ENCODE results near the gene COL23A1. TPM values are rescaled to one million over a fixed set of nuclear protein-coding genes. Genes with fewer than 3 reads are reported as not detected.

COL23A1 gene
- total RNA-seq, 1 donor from 2014 or later: 2.0 TPM

DNA sequence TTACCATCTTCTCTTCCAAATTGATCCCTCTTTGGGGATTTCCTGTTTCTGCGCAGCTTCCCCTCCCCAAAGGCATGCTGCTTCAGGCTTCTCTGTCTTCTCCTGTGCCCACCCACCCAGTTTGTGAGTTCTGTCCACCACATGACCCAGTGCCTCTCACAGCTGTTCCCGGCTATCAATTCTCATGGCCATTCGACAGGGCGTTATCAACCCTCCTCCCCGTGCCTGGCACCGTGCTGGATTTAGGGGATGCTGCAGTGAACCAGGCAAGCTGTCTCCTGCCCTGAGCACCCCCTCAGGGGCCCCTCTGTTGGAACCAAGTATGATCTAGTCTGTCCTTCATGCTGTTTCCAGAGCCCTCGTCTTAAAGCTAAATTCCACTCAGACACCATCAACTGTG, 38.7 kb downstream of the COL23A1 start:
- no peak overlapping the region for H3K27ac ChIP-seq
- H3K4me3 ChIP-seq: no peak overlapping the region
- no peak for DNase-seq
- no peaks in the 10 kb centered on the region for H3K9me3 ChIP-seq
- TF ChIP-seq, protein P1, sequence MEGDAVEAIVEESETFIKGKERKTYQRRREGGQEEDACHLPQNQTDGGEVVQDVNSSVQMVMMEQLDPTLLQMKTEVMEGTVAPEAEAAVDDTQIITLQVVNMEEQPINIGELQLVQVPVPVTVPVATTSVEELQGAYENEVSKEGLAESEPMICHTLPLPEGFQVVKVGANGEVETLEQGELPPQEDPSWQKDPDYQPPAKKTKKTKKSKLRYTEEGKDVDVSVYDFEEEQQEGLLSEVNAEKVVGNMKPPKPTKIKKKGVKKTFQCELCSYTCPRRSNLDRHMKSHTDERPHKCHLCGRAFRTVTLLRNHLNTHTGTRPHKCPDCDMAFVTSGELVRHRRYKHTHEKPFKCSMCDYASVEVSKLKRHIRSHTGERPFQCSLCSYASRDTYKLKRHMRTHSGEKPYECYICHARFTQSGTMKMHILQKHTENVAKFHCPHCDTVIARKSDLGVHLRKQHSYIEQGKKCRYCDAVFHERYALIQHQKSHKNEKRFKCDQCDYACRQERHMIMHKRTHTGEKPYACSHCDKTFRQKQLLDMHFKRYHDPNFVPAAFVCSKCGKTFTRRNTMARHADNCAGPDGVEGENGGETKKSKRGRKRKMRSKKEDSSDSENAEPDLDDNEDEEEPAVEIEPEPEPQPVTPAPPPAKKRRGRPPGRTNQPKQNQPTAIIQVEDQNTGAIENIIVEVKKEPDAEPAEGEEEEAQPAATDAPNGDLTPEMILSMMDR (IDR thresholded peaks at IDR 0.05): no peak
- no peaks in the 10 kb centered on the region for H3K4me1 ChIP-seq
- no peaks in the 10 kb centered on the region for H3K36me3 ChIP-seq
- intact Hi-C loops (cut with DNase I): no loop called here
- ATAC-seq: no peak
- H3K27me3 ChIP-seq: no peaks in the 10 kb centered on the region

DNA sequence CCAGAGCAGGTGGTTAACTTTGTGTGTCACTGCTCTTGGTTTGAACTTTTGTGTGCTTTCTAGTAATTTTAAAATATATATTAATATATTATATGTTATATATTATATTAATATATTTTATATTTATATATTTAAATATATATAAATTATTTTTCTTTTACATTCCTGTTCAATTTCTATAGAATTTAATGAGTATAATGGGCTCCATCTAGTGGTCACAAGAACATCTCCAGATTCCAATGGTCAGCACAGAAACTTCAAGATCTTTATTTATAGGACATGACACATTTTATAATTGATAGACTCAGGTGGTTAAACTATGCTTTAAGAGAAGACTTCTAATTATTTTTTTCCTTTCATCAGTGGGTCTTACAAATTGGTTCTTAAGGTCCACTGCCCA, 39.1 kb downstream of the COL23A1 start:
- TF ChIP-seq, protein P1 (IDR thresholded peaks at IDR 0.05): peak; percentile 59
- Histone ChIP-seq H3K27me3 (no peaks in the 10 kb centered on the region), H3K4me3 (no peak overlapping the region), H3K9me3 (no peaks in the 10 kb centered on the region), H3K4me1 (no peaks in the 10 kb centered on the region), H3K36me3 (no peaks in the 10 kb centered on the region), H3K27ac (no peak overlapping the region)
- ATAC-seq (no peak), DNase-seq (no peak)
- intact Hi-C loops (cut with DNase I): no loop called here

GRCh38 chr5:178548746-178549145, 41.4 kb downstream of the COL23A1 start:
- Histone ChIP-seq H3K4me3 (no peak overlapping the region), H3K27me3 (no peaks in the 10 kb centered on the region), H3K36me3 (no peaks in the 10 kb centered on the region), H3K27ac (no peak overlapping the region), H3K9me3 (no peaks in the 10 kb centered on the region), H3K4me1 (no peaks in the 10 kb centered on the region)
- DNase-seq (no peak), ATAC-seq (no peak)
- intact Hi-C loops (cut with DNase I): no loop called here
- TF ChIP-seq, protein P1 (IDR thresholded peaks at IDR 0.05): no peak

DNA sequence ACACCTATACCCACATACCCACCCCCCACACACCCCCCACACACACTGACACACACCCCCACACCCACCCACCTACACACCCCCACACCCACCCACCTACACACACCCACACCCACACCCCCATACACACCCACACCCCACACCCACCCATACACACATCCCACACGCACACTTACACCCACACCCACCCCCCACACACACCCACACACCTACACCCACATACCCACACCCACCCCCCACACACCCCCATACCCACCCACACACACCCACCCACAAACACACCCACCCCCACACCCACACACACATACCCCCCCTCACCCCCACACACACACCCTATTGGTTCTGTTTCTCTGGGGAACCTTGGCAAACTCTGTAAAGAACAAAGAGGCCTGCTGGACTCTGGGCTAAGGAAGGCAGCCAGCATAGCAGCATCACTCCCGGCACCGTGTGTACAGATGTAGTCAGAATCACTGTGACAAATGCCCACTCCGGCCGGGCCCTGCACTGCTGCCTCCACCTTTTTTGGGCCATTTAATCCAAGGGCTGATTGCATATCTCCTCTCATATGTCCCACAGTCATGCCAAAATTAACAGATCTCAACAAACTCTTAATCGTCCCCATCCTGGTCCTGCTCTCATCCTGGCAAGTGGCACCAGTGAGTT, 42.3 kb downstream of the COL23A1 start:
- peak; percentile 50 for ATAC-seq
- Histone ChIP-seq H3K4me3 (no peak overlapping the region), H3K4me1 (no peaks in the 10 kb centered on the region)

DNA sequence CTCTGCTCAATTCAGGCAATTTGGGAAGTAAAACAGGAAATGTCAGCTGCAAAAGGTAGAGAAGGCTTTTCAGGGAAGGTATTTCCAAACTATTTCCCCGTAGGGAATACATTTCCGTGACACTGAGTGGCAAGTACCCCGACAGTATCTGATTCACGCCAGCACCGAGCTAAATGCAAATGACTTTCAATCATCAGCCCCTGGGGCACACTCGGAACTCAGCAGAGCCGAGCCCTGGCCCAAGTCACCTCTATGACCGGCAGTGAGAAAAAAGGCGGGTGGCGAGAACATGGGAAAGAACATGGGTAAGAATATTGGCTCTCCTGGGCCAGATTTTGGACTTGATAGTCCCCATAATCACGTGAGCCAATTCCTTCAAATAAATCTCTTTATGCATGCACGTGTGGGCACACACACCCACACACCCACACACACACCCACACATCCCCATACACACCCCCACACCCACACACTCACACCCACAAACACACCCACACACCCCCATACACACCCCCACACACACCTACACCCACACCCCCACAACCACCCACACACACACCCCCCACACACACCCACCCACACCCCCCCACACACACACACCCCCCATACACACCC, 43.0 kb downstream of the COL23A1 start:
- H3K36me3 ChIP-seq: no peaks in the 10 kb centered on the region
- H3K9me3 ChIP-seq: no peaks in the 10 kb centered on the region
- ATAC-seq (no peak), DNase-seq (no peak)
- TF ChIP-seq, protein P1 (IDR thresholded peaks at IDR 0.05): no peak
- H3K4me1 ChIP-seq: no peaks in the 10 kb centered on the region
- no peak overlapping the region for H3K27ac ChIP-seq
- H3K4me3 ChIP-seq: no peak overlapping the region
- intact Hi-C loops (cut with DNase I): no loop called here
- no peaks in the 10 kb centered on the region for H3K27me3 ChIP-seq

More for the DNA sequence above, 42.3 kb downstream of the COL23A1 start:
- TF ChIP-seq, protein P1 (IDR thresholded peaks at IDR 0.05): no peak
- intact Hi-C loops (cut with DNase I): no loop called here
- Histone ChIP-seq H3K27ac (no peak overlapping the region), H3K9me3 (no peaks in the 10 kb centered on the region), H3K27me3 (no peaks in the 10 kb centered on the region), H3K36me3 (no peaks in the 10 kb centered on the region)
- peak; percentile 15 for DNase-seq
